SU-DHL-6 (cell line): ENCODE results near the gene RBMS2.

Experiments used
- EZH2phosphoT487 ChIP-seq: fragments of 200-600 bp; sonication (generic), shearing (Covaris generic); conservative IDR thresholded peaks from 2 replicates; pipeline ENCODE4 v1.6.1; 2018; ENCODE audit warnings: mild to moderate bottlenecking, antibody characterized with exemption, low read length, moderate library complexity, mixed read lengths
- TF ChIP-seq, protein P1 (sequence below): fragments of 200-600 bp; sonication (generic); IDR thresholded peaks from one replicate; pipeline ENCODE4 v1.5.1; 2017; ENCODE audit warnings: antibody characterized with exemption, mild to moderate bottlenecking, low read length, moderate library complexity; ENCODE audit not compliant: insufficient read depth, poor library complexity, severe bottlenecking

DNA sequence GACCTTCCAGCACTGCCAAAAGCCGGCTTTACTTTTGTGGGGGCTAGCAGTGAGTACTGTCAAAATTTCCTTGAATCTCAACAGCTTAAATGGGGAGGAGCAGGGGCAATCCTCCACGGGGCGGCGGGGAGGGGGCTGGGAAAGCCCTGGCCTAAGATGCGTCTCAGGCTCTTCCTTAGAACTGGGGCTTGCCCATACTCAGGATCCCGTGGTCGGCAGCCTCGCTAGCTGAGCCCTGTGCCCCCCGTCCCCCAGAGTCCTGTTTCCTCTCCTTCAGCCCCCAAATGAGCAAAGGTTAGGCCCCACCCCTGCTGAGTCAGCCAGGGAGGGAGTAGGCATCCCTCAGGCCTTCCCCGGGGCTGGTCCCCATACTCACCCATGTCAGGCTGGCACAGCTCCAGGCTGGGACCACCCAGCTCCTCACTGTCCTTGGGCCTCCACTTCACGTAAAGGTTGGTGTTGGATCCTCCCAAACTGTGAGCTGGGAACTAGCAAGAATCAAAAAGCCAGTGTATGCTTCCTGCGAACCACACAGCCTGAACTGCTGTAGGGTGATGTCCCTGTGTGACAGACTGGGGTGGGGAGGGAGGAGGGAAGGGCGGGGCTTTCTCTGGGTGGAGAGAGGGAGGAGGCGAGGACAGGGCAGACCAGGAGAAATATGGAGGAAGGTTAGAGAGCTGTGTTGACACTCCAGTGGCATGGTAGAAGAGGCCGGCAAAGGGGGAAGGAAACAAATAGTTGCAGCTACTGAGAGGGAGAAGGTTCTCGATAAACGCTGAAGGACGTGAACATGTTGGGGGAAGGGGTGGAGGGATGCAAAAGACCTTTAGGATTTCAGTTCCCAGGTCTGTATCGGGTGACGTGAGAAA lies 114.4 kb downstream of the RBMS2 start:
- TF ChIP-seq, protein P1, sequence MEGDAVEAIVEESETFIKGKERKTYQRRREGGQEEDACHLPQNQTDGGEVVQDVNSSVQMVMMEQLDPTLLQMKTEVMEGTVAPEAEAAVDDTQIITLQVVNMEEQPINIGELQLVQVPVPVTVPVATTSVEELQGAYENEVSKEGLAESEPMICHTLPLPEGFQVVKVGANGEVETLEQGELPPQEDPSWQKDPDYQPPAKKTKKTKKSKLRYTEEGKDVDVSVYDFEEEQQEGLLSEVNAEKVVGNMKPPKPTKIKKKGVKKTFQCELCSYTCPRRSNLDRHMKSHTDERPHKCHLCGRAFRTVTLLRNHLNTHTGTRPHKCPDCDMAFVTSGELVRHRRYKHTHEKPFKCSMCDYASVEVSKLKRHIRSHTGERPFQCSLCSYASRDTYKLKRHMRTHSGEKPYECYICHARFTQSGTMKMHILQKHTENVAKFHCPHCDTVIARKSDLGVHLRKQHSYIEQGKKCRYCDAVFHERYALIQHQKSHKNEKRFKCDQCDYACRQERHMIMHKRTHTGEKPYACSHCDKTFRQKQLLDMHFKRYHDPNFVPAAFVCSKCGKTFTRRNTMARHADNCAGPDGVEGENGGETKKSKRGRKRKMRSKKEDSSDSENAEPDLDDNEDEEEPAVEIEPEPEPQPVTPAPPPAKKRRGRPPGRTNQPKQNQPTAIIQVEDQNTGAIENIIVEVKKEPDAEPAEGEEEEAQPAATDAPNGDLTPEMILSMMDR: no peak
- no peak for TF ChIP-seq EZH2phosphoT487
